Neural progenitor cell (in vitro differentiated cells): Measurements from ENCODE around the gene PCGF3. TPM values are rescaled to one million over a fixed set of nuclear protein-coding genes. Genes with fewer than 3 reads are reported as not detected.
A peak's percentile ranks its signal among the peaks of the same experiment; 100 is the strongest.

Source experiments
- DNase-seq: peaks from one replicate; pipeline ENCODE4 v3.0.0-alpha.2; 2016; ENCODE audit warnings: low spot score
- H2AFZ ChIP-seq: fragments of 200-600 bp; sonication (generic); replicated peaks from 2 replicates; pipeline ENCODE4 v1.6.1; 2016; ENCODE audit warnings: antibody characterized with exemption
- H3F3A ChIP-seq: fragments of 200-600 bp; sonication (generic); 2 replicates; pipeline ENCODE4 v1.6.1; 2016; ENCODE audit warnings: antibody characterized with exemption, low read depth
- H3K27ac ChIP-seq: fragments of 200-600 bp; sonication (generic); 2 replicates; pipeline ENCODE4 v1.5.1; 2016; ENCODE audit warnings: mild to moderate bottlenecking
- H3K27me3 ChIP-seq: fragments of 200-600 bp; sonication (generic); 2 replicates; pipeline ENCODE4 v1.6.1; 2016; ENCODE audit warnings: mild to moderate bottlenecking, moderate library complexity
- H3K36me3 ChIP-seq: fragments of 200-600 bp; sonication (generic); 2 replicates; pipeline ENCODE4 v1.5.1; 2016
- H3K4me1 ChIP-seq: fragments of 200-600 bp; sonication (generic); 2 replicates; pipeline ENCODE4 v1.6.1; 2016; ENCODE audit warnings: mixed run types
- H3K4me2 ChIP-seq: fragments of 200-600 bp; sonication (generic); 2 replicates; pipeline ENCODE4 v1.6.1; 2016
- H3K4me3 ChIP-seq: fragments of 200-600 bp; sonication (generic); 2 replicates; pipeline ENCODE4 v1.5.1; 2016
- H3K79me2 ChIP-seq: fragments of 200-600 bp; sonication (generic); 2 replicates; pipeline ENCODE4 v1.6.1; 2016; ENCODE audit warnings: low read depth
- H3K9ac ChIP-seq: fragments of 200-600 bp; sonication (generic); 2 replicates; pipeline ENCODE4 v1.6.1; 2016
- H3K9me3 ChIP-seq: fragments of 200-600 bp; sonication (generic); 2 replicates; pipeline ENCODE4 v1.5.1; 2016; ENCODE audit warnings: low read depth
- H4K20me1 ChIP-seq: fragments of 200-600 bp; sonication (generic); 2 replicates; pipeline ENCODE4 v1.6.1; 2016; ENCODE audit warnings: low read depth
- H3K27ac Mint-ChIP-seq: 3 replicates; pipeline ENCODE4 v1.8.0; 2021; ENCODE audit warnings: mixed read lengths
- H3K27me3 Mint-ChIP-seq: 2 replicates; pipeline ENCODE4 v1.8.0; 2022; ENCODE audit warnings: low read depth, mild to moderate bottlenecking, inconsistent platforms, moderate library complexity, mixed read lengths; ENCODE audit not compliant: insufficient read depth
- H3K36me3 Mint-ChIP-seq: 3 replicates; pipeline ENCODE4 v1.8.0; 2021; ENCODE audit warnings: mixed read lengths
- H3K4me1 Mint-ChIP-seq: 3 replicates; pipeline ENCODE4 v1.8.0; 2021; ENCODE audit warnings: mixed read lengths
- H3K4me3 Mint-ChIP-seq: 3 replicates; pipeline ENCODE4 v1.8.0; 2021; ENCODE audit warnings: mild to moderate bottlenecking, moderate library complexity, mixed read lengths
- H3K9me3 Mint-ChIP-seq: 3 replicates; pipeline ENCODE4 v1.8.0; 2020; ENCODE audit warnings: mixed read lengths
- EZH2 ChIP-seq: fragments of 200-600 bp; sonication (generic); IDR thresholded peaks from 2 replicates; pipeline ENCODE4 v1.6.1; 2017; ENCODE audit warnings: antibody characterized with exemption, mild to moderate bottlenecking, moderate library complexity
- EZH2phosphoT487 ChIP-seq: fragments of 200-600 bp; sonication (generic); IDR thresholded peaks from 2 replicates; pipeline ENCODE4 v1.6.1; 2017; ENCODE audit warnings: antibody characterized with exemption
- total RNA-seq: library from RNA; depleted of rRNA; stranded (reverse); fragments of >200 nt; gene quantifications from 2 replicates; pipeline ENCODE4 v1.2.3, GENCODE V29; 2015; ENCODE audit warnings: low replicate concordance
- TF ChIP-seq, protein P1 (sequence below): fragments of 200-600 bp; sonication (generic); IDR thresholded peaks from 2 replicates; pipeline ENCODE4 v1.5.1; 2017; ENCODE audit warnings: antibody characterized with exemption, mild to moderate bottlenecking

PCGF3 gene
- total RNA-seq, 1 donor from 2014 or later: 44.7 TPM

DNA sequence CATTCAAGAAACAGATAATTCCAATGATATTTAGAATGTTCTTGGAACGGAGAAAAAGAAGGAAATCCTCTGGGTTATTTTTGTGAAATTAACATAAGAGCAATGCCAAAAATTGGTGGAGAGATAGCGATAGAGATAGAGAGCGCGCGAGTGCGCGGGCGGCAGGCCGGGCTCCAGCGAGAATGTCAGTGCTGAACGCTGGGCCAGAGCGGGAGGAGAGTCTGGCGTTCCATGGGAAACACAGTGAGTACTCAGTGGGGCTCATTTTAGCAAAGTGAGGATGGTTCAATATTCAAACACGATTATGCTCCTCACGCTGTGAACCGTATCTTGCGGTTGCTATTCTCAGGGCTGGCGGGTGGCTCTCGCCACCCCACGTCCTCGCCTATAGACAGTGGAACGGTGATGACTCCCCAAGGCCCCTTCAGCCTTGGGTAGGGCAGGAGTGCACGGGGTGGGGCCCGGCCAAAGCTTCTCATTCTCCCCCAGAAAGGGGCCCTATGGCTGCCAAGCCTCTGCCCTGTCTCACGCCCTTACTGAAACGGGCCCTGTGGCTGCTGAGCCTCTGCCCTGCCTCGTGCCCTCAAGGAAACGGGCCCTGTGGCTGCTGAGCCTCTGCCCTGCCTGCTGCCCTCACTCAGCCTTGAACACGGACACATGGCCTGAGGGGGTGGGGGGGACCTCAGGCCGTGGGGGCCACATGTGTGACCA lies 103.4 kb downstream of the PCGF3 start:
- no peak overlapping the region for H3K4me3 ChIP-seq
- no peaks in the 10 kb centered on the region for H3K36me3 ChIP-seq
- Mint-ChIP-seq H3K27ac (peak overlapping the region; percentile 21), H3K27me3 (peaks cover 24% of the 10 kb centered on the region), H3K4me1 (no peaks in the 10 kb centered on the region), H3K36me3 (no peaks in the 10 kb centered on the region), H3K9me3 (peaks cover 2% of the 10 kb centered on the region), H3K4me3 (no peak overlapping the region)
- H3K4me2 ChIP-seq: no peak overlapping the region
- DNase-seq: no peak
- H3K27me3 ChIP-seq: peaks cover 83% of the 10 kb centered on the region
- TF ChIP-seq, protein P1, sequence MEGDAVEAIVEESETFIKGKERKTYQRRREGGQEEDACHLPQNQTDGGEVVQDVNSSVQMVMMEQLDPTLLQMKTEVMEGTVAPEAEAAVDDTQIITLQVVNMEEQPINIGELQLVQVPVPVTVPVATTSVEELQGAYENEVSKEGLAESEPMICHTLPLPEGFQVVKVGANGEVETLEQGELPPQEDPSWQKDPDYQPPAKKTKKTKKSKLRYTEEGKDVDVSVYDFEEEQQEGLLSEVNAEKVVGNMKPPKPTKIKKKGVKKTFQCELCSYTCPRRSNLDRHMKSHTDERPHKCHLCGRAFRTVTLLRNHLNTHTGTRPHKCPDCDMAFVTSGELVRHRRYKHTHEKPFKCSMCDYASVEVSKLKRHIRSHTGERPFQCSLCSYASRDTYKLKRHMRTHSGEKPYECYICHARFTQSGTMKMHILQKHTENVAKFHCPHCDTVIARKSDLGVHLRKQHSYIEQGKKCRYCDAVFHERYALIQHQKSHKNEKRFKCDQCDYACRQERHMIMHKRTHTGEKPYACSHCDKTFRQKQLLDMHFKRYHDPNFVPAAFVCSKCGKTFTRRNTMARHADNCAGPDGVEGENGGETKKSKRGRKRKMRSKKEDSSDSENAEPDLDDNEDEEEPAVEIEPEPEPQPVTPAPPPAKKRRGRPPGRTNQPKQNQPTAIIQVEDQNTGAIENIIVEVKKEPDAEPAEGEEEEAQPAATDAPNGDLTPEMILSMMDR: no peak
- TF ChIP-seq EZH2 (no peak), EZH2phosphoT487 (no peak)
- H2AFZ ChIP-seq: no peak overlapping the region
- no peak overlapping the region for H3K9ac ChIP-seq
- H3K4me1 ChIP-seq: no peaks in the 10 kb centered on the region
- H4K20me1 ChIP-seq: no peaks in the 10 kb centered on the region
- no peaks in the 10 kb centered on the region for H3K9me3 ChIP-seq
- no peaks in the 10 kb centered on the region for H3K79me2 ChIP-seq
- no peak overlapping the region for H3K27ac ChIP-seq
- no peaks in the 10 kb centered on the region for H3F3A ChIP-seq

DNA sequence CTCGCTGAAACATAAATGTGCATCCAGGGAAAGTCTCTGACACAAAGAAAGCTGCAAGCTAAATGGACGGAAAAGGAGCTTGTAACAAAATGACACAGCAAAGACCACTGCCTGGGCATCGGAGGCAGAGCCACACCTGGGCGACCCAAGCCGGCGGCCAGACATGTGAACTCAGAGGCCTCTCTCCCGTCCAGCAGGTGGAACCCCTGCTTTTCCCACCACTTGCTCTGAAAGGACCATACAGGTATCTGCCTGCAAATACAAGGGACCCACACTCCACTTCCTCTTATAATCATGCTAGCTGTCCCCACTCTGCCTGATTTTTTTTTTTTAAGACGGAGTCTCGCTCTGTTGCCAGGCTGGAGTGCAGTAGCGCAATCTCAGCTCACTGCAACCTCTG lies 108.3 kb downstream of the PCGF3 start:
- no peak for DNase-seq

DNA sequence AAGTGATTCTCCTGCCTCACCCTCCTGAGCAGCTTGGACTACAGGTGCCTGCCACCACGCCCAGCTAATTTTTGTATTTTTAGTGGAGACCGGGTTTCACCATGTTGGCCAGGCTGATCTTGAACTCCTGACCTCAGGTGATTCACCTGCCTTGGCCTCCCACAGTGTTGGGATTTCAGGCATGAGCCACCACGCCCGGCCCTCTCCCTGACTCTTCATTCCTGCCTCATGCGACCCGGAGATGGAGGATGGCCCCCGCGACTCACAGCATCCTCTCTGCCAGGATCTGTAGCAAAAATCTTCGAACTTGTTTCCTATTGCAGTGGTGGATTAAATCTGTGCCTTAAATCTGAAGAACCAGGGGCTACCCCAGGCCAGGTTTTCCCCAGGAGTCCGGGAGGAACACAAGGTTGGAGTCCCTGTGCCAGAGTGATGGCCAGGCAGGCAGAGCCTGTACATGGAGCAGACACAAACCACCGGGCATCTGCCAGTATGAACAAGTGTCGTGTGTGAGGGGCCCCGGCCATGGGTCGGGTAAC lies 108.7 kb downstream of the PCGF3 start:
- Histone ChIP-seq H3K27ac (no peak overlapping the region), H3K4me2 (no peak overlapping the region), H3K4me1 (no peaks in the 10 kb centered on the region), H3K4me3 (no peak overlapping the region), H3K9me3 (no peaks in the 10 kb centered on the region), H3K9ac (no peak overlapping the region), H3K36me3 (no peaks in the 10 kb centered on the region), H3K27me3 (peaks cover 100% of the 10 kb centered on the region), H3K79me2 (no peaks in the 10 kb centered on the region), H2AFZ (no peak overlapping the region), H4K20me1 (no peaks in the 10 kb centered on the region), H3F3A (peaks cover 3% of the 10 kb centered on the region)
- TF ChIP-seq, protein P1: no peak
- Mint-ChIP-seq H3K4me1 (no peaks in the 10 kb centered on the region), H3K36me3 (no peaks in the 10 kb centered on the region), H3K27me3 (peaks cover 36% of the 10 kb centered on the region), H3K4me3 (no peak overlapping the region), H3K9me3 (no peaks in the 10 kb centered on the region), H3K27ac (no peak overlapping the region)
- DNase-seq: no peak

More for the DNA sequence above, 108.3 kb downstream of the PCGF3 start:
- no peaks in the 10 kb centered on the region for H3K4me1 Mint-ChIP-seq
- H2AFZ ChIP-seq: no peak overlapping the region
- no peaks in the 10 kb centered on the region for H3K4me1 ChIP-seq
- no peaks in the 10 kb centered on the region for H3K36me3 ChIP-seq
- H3K9me3 ChIP-seq: no peaks in the 10 kb centered on the region
- peaks cover 99% of the 10 kb centered on the region for H3K27me3 ChIP-seq
- no peak overlapping the region for H3K27ac ChIP-seq
- no peaks in the 10 kb centered on the region for H3K36me3 Mint-ChIP-seq
- no peak overlapping the region for H3K27ac Mint-ChIP-seq
- H3F3A ChIP-seq: peaks cover 3% of the 10 kb centered on the region
- no peak overlapping the region for H3K4me3 ChIP-seq
- TF ChIP-seq EZH2 (peak; percentile 26), EZH2phosphoT487 (no peak)
- TF ChIP-seq, protein P1: peak; percentile 17
- no peak overlapping the region for H3K9ac ChIP-seq
- no peaks in the 10 kb centered on the region for H3K9me3 Mint-ChIP-seq
- H3K4me2 ChIP-seq: no peak overlapping the region
- peak overlapping the region; percentile 6 for H3K4me3 Mint-ChIP-seq
- H3K27me3 Mint-ChIP-seq: peaks cover 34% of the 10 kb centered on the region
- no peaks in the 10 kb centered on the region for H3K79me2 ChIP-seq
- H4K20me1 ChIP-seq: no peaks in the 10 kb centered on the region
